GM18499 (cell line): ENCODE measurements around the gene TNFSF11.
"Not testable (repeated sequence)": the region's sequence is repeated elsewhere in the genome, so short reads cannot be mapped to it uniquely, and the experiment has no call there.

Experiments used
- ATAC-seq: cut with Tn5 transposase; IDR thresholded peaks from one replicate; pipeline ENCODE4 v1.9.1; 2021; ENCODE audit warnings: moderate number of reproducible peaks; ENCODE audit not compliant: insufficient read depth, unreplicated experiment

TNFSF11 gene

DNA sequence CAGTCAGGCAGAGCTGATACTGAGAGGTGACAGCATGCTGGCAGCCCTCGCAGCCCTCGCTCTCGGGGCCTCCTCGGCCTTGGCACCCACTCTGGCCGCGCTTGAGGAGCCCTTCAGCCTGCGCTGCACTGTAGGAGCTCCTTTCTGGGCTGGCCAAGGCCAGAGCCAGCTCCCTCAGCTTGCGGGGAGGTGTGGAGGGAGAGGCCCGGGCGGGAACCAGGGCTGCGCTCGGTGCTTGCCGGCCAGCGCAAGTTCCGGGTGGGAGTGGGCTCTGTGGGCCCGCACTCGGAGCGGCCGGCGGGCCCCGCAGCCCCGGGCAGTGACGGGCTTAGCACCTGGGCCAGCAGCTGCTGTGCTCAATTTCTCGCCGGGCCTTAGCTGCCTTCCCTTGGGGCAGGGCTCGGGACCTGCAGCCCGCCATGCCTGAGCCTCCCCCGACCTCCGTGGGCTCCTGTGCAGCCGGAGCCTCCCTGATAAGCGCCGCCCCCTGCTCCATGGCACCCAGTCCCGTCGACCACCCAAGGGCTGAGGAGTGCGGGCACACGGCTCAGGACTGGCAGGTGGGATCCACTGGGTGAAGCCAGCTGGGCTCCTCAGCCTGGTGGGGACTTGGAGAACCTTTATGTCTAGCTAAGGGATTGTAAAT lies 14.3 kb upstream of the TNFSF11 start:
- ATAC-seq: not testable (repeated sequence)

DNA sequence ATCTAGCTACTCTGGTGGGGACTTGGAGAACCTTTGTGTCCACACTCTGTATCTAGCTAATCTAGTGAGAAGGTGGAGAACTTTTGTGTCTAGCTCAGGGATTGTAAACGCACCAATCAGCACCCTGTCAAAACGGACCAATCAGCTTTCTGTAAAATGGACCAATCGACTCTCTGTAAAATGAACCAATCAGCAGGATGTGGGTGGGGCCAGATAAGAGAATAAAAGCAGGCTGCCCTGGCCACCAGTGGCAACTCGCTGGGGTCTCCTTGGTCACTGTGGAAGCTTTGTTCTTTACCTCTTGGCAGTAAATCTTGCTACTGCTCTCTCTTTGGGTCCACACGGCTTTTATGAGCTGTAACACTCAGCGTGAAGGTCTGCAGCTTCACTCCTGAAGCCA lies 13.6 kb upstream of the TNFSF11 start:
- not testable (repeated sequence) for ATAC-seq

DNA sequence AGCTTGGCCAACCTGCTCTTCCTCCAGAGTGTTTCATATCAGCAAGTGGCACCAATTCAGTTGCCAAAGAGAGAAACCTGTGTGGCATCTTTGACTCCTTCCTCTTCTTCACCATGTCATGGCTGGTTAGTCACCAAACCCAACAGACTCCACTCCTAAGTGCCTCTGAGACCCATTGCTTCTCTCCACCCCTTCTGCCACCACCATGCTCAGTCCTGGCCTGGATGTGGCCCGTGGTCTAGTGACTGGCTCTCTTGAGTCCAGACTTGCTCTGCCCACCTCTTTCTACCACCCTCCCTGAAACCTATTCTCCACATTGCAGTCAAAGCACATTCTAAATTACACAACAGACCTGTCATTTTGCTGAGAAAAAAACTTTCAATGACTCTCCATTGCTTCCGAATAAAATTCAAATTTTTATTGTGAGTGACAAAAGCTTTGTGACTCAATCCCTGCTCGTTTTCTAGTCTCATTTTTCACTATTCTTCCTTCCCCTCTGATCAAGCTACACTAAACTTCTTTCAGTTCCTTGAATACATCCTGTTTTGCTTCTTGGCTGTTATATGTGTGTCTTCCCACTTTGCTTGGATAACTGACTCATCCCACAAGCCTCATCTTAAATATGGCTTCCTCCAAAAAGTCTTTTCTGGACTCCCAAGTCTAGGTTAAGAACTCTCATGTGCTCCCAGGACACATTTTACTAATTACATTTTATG lies 12.0 kb upstream of the TNFSF11 start:
- ATAC-seq: no peak

DNA sequence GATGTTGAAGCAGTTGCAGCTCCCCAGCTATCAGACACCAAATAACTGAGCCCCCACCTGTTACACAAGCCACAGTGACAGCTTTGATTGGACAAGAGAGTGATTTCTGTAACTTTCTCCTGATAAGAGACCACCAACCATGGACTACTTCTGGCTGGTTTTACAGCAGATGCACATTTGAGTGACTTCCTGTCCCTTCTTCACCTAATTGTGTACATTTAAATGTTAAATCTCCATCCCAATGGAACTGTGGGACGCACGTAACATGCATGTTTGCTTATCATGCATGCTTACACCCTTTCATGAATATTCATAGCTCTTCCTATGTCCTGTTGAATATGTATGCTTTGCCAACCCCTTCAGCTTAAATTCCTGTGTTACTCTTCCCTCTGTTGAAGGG lies 6.0 kb upstream of the TNFSF11 start:
- no peak for ATAC-seq

DNA sequence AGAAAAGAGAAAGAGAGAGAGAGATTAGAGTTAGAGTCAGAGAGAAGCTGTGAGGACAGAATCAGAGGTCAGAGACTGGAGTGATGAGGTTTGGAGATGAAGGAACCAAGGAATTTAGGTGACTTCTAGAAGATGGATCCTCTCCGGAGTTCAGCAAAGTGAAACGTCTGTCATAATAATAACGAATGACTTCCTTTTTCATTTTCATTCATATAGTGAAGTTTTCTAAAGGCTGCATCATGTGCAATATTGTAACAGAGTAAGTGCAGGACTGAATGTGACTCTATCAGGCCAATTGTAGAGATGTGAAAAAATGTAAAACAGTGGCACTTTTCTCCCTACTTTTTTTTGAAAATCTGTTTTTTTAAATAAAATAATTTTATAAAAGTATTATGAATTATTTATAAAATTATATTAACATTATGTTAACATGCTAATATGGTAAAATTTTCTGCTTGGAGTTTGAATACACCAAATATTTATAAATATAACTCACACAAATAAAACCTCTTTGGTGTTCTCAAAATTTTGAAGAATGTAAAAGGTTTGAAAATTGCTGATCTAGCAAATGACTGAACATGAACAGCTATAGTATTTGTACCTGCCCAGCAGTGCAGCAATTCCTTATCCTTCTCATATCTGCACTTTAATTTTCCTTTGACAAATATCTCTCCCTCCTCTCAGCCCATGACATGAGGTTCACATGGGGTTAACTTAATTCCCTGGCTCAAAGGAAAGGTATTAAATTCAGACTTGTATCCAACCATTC lies 4.2 kb upstream of the TNFSF11 start:
- ATAC-seq: no peak

DNA sequence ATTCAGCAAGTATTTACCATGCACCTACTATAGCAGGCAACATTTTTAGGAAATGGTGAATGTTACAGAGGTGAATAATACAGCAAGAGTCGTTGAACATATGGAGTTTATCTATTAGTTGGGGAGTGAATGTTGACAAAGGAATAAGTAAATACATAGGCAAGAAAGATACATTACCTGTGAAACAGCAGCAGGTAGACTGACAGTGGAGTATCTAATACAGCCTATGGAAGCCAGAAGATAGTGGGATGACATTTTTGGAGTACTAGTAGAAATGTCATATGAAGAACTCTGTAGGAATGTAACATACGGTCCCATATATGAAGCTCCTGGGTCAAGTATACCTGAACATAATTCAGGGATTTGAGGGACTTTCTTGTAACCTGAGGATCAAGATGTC lies 2.1 kb upstream of the TNFSF11 start:
- no peak for ATAC-seq

DNA sequence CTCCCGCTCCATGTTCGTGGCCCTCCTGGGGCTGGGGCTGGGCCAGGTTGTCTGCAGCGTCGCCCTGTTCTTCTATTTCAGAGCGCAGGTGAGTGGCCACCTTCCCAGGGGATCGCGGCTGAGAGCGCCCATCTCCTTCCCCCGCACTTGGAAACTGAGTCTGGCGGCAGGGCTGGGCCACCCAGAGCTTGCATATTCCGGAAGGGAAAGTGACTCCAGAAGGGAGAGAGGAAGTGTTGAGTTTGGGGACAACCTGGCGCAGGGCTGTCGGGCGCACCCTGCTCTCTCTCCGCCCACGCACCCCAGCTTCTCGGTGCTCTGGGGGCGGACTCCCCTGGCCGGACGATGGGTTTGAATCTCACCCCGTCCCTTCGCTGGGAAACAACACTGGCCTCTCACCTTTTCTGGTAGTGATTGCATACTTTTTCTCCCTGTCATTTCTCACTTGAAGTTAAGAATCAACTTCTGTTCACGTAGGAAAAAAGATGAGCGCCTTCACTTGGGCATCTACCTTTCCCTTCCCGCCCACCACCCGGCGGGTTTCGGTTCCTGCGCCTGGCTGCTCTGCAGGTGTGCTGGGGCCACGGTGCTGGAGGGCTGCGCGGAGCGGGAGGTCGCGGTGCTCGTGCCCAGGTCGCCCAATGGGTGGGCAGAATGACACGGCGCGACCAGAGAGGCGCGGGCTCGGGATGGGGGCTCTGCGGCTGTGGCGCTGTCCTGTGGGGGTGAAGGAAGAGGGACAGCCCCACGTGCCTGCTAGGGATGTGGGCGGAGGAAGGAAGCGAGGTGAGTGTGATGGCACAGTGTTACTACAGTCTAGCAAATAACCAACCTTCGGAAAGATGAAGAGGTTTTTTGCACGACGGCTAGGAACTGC lies 721 bp downstream of the TNFSF11 start:
- ATAC-seq: peak; percentile 35

DNA sequence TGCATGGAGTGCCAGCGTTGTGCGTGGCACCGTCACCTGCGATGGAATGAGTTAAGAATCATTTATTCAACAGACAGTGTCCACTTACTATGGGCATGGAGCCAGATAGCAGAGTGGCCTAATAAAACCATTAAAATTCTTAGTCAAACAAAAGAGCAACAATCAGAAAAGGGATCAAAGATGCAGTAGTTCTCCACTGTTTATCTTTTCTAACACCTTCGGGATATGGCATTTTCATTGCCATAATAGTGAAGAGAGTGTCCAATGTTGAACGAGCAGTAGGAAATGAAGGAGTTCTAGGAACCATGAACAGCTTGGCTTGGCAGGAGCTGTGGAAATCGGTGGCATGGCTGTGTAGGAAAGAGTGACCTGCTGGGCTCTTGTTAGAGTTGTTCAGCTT lies 2.0 kb downstream of the TNFSF11 start:
- no peak for ATAC-seq

DNA sequence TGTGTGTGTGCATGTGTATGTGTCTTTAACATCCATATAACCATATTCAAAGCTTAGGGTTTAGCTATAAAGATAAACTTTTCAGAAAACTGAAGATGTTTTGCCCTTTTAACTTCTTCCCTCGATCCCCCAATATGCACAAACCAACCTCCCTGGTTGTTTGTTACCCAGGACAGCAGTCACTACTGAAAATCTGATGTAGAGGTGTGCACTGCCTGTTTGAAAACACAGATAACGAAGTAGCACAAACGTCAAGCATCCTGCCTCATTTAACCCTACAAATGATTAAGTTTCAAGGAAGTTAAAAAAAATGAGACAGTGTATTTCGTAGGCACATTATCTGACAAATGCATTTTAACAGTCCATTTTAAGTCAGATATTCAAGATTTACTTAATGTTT lies 3.6 kb downstream of the TNFSF11 start:
- no peak for ATAC-seq

DNA sequence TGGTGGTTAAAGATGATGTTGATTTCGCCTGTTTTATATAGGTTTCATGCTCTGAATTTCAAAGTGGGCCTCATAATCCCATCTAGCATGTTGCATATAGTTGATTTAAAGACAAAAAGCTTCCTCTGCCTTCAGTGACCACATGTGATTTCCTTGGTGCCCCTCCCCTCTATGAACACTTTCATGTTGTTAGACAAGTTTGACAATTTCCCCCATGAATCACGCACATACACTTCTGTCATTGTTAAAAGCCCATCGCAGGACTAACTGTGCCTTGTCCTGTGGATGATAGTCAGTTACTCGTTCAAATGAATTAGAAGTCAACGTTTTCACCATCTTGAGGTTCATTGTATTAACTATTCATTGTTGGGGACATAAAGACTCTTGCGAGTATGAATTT lies 6.7 kb downstream of the TNFSF11 start:
- no peak for ATAC-seq

DNA sequence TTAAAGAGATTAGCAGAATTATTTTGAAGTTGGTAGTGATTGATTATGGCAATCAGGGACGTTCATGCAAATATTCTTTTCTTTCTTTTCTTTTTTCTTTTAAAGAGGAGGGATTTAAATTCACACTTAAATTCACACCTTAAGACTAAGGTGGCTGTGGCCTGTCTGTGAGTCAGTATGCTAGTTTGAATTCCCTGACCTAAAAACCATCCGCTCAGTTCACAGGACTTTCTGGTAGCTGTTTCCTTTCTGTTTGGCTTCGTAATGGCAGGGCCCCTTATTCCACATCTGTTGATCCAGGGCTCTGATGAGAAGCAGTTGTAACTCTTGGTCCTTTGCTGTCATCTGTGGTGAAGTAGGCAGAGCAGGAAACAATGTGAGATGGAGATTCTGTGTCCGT lies 7.5 kb downstream of the TNFSF11 start:
- no peak for ATAC-seq

DNA sequence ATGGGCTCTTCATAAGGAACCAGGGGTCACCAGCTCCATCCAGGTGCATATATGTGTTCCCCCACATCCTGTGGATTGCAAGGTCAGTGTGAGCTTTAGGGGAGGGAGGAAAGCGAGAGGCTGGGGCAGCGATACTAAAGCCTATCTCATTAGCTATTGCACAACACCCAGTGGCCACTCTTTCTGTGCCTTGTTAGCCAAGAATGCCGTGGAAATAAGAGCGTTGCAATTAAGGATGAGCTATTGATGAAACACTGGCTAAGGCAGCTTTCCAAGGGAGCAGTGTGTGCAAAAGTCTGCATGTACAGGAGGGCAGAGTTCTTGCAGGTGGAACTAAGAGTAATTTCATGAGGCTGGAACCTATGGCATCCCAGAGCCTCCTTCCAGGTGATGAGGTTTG lies 17.6 kb downstream of the TNFSF11 start:
- ATAC-seq: no peak

DNA sequence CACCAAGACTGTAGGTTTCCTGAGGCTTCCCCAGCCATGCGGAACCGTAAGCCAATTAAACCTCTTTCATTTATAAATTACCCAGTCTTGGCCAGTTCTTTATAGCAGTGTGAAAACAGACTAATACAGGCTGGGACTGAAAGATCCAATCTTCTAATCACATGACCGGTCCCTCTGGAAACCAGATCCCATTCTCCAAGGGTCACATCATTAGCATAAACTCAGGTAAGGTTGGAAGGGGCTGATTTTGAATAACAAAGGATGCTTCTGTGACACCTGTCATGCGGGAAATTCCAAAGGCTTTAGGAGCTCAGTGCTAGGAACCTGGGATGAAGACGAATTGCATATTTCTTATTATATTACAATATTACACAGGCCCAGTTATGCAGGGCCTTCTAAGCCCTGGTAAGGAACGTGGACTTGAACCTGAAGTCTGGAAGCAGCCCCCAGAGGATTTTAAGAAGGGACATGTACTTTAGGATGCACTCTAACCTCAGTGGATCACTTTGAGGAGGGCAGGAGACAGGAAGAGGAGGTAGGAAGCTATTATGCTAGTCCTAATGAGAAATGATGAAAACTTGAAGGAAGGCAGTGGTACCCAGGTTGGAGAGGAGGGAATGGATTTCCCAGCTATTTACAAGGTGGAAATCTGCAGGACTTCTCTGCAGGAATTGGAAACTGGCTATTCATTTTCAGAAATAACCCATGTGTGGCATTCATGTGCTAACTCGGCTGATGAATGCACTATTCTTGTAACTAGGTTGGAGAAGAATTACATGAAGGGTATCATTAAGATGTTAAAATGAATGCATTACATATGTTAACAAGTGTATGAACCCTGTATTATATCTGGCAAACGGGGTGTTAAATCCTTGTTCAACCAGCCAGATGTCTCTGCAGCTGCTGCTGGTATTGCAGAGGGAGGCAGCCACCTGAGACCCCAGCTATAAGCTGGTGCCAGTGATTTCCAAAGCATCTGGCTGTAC lies 19.3 kb downstream of the TNFSF11 start:
- ATAC-seq: no peak

DNA sequence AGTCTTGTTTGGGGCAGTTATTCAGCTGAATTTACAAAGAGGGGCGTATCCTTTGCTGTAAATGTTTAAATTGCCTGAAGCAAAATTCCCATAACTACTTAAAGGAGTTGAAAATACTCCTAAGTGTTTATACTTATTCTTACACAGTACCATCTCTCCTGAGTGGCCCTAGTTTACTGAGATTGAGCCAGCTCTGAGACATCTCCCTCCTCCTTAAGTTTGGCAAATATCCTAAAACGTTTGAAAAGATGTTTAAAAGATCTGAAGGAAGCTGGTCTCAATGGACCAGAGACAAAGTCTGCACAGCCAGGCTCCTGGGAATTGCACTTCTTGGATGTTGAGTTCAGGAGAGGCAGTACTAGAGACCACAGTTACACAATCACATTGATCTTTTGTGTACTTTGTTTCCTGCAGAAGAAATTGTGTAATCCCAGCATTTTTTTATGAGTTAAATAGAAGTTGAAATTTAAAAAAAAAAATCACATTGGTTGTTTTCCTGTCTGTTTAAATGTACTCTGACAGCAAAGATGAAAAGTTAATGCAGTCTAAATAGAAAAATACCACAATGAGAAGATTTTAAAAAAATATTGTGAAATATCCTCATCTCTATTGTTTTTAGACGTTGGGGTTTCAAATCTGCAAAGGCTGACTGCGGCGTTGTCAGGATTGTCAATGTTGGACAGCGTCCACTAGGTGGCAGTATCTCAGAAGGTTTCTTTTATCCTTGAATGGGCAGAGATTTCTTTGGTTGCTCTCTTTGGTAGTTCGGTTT lies 20.7 kb downstream of the TNFSF11 start:
- ATAC-seq: no peak

DNA sequence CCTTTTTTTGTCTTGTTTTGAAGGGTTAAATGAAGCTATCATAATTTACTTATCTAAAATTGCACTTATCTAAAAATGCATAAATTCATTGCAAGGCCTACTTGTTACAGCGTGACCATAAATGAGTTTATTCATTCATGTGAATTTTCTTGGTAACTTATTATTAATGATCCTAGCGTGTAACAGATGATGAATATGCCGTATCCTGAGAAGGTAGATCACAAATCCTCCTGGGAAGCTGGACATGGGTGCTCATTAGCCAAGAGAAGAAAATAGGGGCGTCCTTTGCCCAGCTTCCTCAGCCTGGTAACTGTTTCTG lies 21.3 kb downstream of the TNFSF11 start:
- no peak for ATAC-seq

DNA sequence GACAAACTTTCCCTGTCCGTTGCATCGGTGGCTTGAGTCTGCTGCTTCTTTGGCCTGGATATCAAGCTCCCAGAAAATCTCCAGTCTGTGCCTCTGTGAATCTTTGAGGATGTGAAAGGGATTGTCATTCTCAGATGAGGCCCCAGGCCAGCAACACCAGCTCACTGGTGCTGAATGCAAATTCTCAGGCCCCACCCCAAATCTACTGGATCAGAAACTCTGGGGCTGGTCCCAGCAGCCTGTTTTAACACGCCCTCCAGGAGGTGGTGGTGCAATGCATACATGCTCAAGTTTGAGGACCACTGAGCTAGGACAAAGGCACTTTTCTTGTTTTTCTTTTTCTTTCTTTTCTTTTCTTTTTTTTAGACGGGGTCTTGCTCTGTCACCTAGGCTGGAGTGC lies 23.6 kb downstream of the TNFSF11 start:
- ATAC-seq: no peak

DNA sequence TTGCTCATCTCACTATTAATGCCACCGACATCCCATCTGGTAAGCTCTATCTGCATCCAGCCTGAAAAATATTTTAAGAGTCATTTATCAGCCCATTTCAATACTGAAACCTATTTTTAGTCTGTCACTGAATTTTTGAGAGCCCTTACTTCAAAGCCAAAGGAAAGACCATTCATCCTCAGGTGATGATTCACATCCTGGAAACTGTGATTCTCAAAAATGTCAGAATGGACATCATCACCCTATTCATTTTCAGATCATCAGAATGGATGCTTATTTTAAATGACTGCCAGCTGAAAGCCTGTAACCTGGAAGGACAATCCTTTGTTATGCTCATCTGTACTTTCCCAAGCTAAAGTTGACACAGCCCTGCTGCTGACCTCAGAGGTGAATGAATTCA lies 27.0 kb downstream of the TNFSF11 start:
- no peak for ATAC-seq

DNA sequence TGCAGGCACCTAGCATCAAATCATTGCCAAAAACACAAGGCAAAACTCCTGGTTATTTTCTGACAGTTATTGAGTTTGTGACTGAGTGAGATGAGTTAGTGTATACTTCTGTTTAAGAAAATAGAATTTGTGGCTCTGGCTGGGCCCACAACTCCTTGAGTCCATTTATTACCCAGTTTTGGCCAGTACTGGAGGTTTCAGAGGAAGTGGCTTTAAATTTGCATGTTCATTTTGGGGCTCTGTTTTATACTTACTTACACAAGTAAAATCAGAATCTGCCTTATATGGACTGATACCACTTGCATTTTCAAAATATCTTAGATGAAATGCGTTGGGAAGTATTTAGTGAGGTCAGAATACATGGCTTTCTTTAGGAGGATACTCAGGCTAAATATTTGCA lies 29.0 kb downstream of the TNFSF11 start:
- ATAC-seq: peak; percentile 75

DNA sequence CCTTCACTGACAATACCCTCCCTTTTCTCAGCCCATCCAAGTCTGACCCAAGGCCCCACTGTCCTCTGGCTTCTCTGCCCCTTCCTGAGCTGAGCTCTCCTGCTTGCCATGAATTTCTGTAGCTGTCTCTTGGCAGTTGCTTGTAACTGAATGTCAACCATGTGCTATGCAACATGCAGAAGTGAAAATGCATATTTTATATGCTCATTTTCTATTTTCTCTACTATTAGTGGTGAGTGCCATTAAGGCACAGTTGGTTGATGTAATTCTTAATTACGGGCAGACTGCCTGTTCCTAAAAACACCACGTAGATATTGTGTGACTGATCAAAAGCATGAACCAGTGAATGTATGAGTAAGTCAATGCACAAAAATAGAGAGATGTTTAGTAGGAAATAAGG lies 29.6 kb downstream of the TNFSF11 start:
- ATAC-seq: no peak
